Measurements from ENCODE around the gene MCRS1. TPM values are rescaled to one million over a fixed set of nuclear protein-coding genes. Genes with fewer than 3 reads are reported as not detected.

The MCRS1 gene
- polyA plus RNA-seq, 3 donors, result 50.3 to 88.8 (median 52.3) TPM

- Mint-ChIP-seq H3K9me3 (peaks cover 0 to 2% (median 0%) of the 10 kb centered on the region in 7 donors), H3K4me1 (peaks cover 7% of the 10 kb centered on the region), H3K36me3 (no peaks in the 10 kb centered on the region), H3K4me3 (no peak overlapping the region), H3K27ac (peak overlapping the region in 1 of 7 donors; percentile 60), H3K27me3 (ENCODE audit: low read depth in 3 of 3) (peaks cover 3 to 16% (median 9%) of the 10 kb centered on the region in 3 donors)
- no peaks in the 10 kb centered on the region for H3K79me2 ChIP-seq (ENCODE audit: insufficient read depth, low read length)
- WGBS (ENCODE audit: insufficient coverage), result 37% methylated on average over 2 of the region's 5 CpGs
- H3K4me3 ChIP-seq (replicated peaks in 1 of 3; ENCODE audit: low read depth in 2 of 3, low read length in 3 of 3), result no peak overlapping the region
- no peaks in the 10 kb centered on the region for H4K20me1 ChIP-seq (ENCODE audit: insufficient read depth, low read length)
- TF ChIP-seq CTCF (IDR thresholded peaks at IDR 0.05), result no peak
- no peak overlapping the region for H2AFZ ChIP-seq (ENCODE audit: insufficient read depth, low read depth, low read length, poor library complexity, severe bottlenecking)
- H3K36me3 ChIP-seq (replicated peaks in 1 of 2; ENCODE audit: control insufficient read depth in 1 of 2, insufficient read depth in 2 of 2, low read length in 2 of 2), result no peaks in the 10 kb centered on the region
- no peaks in the 10 kb centered on the region for H3K9me3 ChIP-seq (replicated peaks in 1 of 2; ENCODE audit: control insufficient read depth in 1 of 2, insufficient read depth in 1 of 2, low read length in 2 of 2)
- H3K4me1 ChIP-seq (ENCODE audit: control insufficient read depth in 1 of 2, insufficient read depth in 2 of 2, low read length in 2 of 2), result no peaks in the 10 kb centered on the region
- no peak overlapping the region for H3K4me2 ChIP-seq (replicated peaks; ENCODE audit: extremely low read depth, low read length, poor library complexity, severe bottlenecking)
- no peak for DNase-seq
- intact Hi-C loops (cut with micrococcal nuclease), result no loop called here
- no peak overlapping the region for H3K9ac ChIP-seq (ENCODE audit: insufficient read depth, low read length, poor library complexity, severe bottlenecking)
- no peaks in the 10 kb centered on the region for H3K27me3 ChIP-seq (ENCODE audit: control insufficient read depth in 2 of 2, insufficient read depth in 2 of 2, low read length in 2 of 2)
- no peak overlapping the region for H3K27ac ChIP-seq (ENCODE audit: low read depth in 1 of 2, low read length in 2 of 2)
Measured at GRCh38 chr12:49604856-49605255, 36.9 kb upstream of the MCRS1 start.

DNA sequence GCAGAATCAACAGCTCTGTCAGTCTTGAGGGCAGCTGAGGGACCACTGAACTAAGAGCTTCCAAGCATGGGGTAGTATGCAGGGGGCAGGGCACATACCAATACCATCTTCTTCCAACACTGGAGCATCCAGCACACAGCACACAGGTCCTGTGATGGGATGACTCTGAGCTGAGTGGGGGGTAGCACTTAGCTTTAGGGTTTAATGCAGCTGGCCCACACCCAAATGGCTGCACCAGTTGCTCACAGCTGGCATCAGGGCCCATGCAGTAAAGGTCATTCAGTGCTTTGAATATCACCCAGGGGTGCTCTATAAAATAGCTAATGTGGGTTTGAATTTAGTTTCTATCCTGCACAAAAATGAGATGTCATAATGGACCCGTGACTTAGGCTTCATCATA lies 35.8 kb upstream of the MCRS1 start:
- H3K9me3 Mint-ChIP-seq, result peaks cover 0 to 2% (median 0%) of the 10 kb centered on the region in 7 donors
- Histone ChIP-seq H3K4me2 (replicated peaks; ENCODE audit: extremely low read depth, low read length, poor library complexity, severe bottlenecking) (no peak overlapping the region), H3K9me3 (replicated peaks in 1 of 2; ENCODE audit: control insufficient read depth in 1 of 2, insufficient read depth in 1 of 2, low read length in 2 of 2) (no peaks in the 10 kb centered on the region), H4K20me1 (ENCODE audit: insufficient read depth, low read length) (no peaks in the 10 kb centered on the region), H3K9ac (ENCODE audit: insufficient read depth, low read length, poor library complexity, severe bottlenecking) (no peak overlapping the region), H2AFZ (ENCODE audit: insufficient read depth, low read depth, low read length, poor library complexity, severe bottlenecking) (no peak overlapping the region), H3K27ac (ENCODE audit: low read depth in 1 of 2, low read length in 2 of 2) (no peak overlapping the region), H3K27me3 (ENCODE audit: control insufficient read depth in 2 of 2, insufficient read depth in 2 of 2, low read length in 2 of 2) (no peaks in the 10 kb centered on the region), H3K36me3 (replicated peaks in 1 of 2; ENCODE audit: control insufficient read depth in 1 of 2, insufficient read depth in 2 of 2, low read length in 2 of 2) (no peaks in the 10 kb centered on the region), H3K4me1 (ENCODE audit: control insufficient read depth in 1 of 2, insufficient read depth in 2 of 2, low read length in 2 of 2) (no peaks in the 10 kb centered on the region), H3K4me3 (replicated peaks in 1 of 3; ENCODE audit: low read depth in 2 of 3, low read length in 3 of 3) (no peak overlapping the region), H3K79me2 (ENCODE audit: insufficient read depth, low read length) (no peaks in the 10 kb centered on the region)
- H3K4me3 Mint-ChIP-seq, result no peak overlapping the region
- H3K4me1 Mint-ChIP-seq, result peaks cover 7% of the 10 kb centered on the region
- intact Hi-C loops (cut with micrococcal nuclease), result no loop called here
- no peak for TF ChIP-seq CTCF (IDR thresholded peaks at IDR 0.05)
- no peak for DNase-seq
- H3K36me3 Mint-ChIP-seq, result no peaks in the 10 kb centered on the region
- H3K27ac Mint-ChIP-seq, result no peak overlapping the region
- H3K27me3 Mint-ChIP-seq (ENCODE audit: low read depth in 3 of 3), result peaks cover 3 to 14% (median 9%) of the 10 kb centered on the region in 3 donors
- no CpG with 5 or more reads among the region's 1 CpG for WGBS (ENCODE audit: insufficient coverage)
